Left renal cortex interstitium (tissue), 4 donors: ENCODE results near the gene NQO1. TPM values are rescaled to one million over a fixed set of nuclear protein-coding genes. Genes with fewer than 3 reads are reported as not detected.
"Not testable (repeated sequence)": the region's sequence is repeated elsewhere in the genome, so short reads cannot be mapped to it uniquely, and the experiment has no call there.

ENCODE experiments used
- DNase-seq, 4 donors: peaks; one replicate each; pipeline ENCODE4 v3.0.0-alpha.2; 2013; ENCODE audit warnings: low read depth in 4 of 4, low spot score in 2 of 4, missing footprints in 1 of 4
- polyA plus RNA-seq, 4 donors: library from polyadenylated mRNA; unstranded; fragments of 120-200 nt; gene quantifications; one replicate each; pipeline ENCODE4 v1.2.1, GENCODE V29; 2013; ENCODE audit not compliant: insufficient read length in 4 of 4

NQO1 gene
- polyA plus RNA-seq, 4 donors, result 22.1 to 31.5 (median 27.4) TPM

- DNase-seq, result no peak
Measured at GRCh38 chr16:69744363-69745231, 18.2 kb upstream of the NQO1 start.

DNA sequence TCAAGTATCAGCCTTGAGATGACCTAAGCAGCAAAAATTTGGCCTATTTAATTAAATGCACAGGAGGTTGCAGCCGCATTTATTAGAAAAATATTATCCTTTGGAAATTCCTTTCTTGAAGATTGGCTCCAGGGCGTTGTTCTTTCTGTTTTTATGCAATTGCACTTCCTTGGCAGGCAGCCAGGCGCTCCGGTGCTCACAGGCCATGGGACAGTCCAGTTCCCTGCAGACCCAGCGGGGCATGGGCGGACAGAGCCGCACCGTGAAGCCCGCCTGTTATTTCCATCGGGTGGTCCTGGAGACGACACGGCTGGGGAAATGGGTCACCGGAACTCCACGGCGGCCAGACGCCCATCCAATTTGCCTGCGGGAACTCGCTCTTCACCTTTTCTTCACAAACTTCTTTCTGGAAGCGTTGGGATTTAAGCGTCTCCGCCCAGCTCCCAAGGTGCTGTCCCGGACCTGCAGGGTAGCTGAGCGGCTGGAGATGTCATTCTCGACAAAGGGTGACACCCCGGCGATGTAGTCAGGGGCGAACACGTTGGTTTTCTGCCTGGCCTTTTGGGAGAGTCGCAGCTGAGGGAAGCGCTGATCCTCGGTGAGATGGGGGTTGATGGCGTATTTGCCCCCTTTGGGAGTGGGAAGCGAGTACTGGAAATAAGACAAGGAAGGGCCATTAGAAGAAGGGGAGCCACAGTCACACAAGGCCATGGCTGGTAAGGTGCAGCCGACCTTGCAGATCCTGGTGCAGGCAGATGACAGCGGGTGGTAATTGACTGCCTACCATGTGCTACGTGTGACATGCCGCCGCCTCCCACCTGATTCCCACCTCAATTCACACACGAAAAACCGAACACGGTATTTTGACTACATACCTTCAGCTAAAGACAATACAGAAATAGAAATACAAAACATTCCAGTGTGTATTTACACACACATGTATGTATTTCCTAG, 15.9 kb upstream of the NQO1 start:
- peak in 2 of 4 donors; percentile 23 to 56 for DNase-seq

- no peak for DNase-seq
Measured at GRCh38 chr16:69741519-69741918, 15.2 kb upstream of the NQO1 start.

GRCh38 chr16:69732101-69732500, 5.7 kb upstream of the NQO1 start:
- DNase-seq, result no peak

DNA sequence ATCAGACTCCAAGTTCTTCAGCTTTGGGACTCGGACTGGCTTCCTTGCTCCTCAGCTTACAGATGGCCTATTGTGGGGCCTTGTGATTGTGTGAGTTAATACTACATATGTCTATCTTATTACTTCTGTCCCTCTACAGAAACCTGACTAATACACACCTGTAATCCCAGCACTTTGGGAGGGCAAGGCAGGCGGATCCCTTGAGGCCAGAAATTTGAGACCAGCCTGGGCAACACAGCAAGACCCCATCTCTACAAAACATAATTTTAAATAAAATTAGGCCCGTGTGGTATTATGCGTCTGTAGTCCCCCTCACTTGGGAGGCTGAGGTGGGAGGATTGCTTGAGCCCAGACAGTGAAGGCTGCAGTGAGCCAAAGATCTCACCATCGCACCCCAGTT, 4.9 kb upstream of the NQO1 start:
- not testable (repeated sequence) for DNase-seq

- not testable (repeated sequence) for DNase-seq
Measured at GRCh38 chr16:69729030-69729429, 2.7 kb upstream of the NQO1 start.

GRCh38 chr16:69727916-69728270, 1.5 kb upstream of the NQO1 start:
- no peak for DNase-seq

DNA sequence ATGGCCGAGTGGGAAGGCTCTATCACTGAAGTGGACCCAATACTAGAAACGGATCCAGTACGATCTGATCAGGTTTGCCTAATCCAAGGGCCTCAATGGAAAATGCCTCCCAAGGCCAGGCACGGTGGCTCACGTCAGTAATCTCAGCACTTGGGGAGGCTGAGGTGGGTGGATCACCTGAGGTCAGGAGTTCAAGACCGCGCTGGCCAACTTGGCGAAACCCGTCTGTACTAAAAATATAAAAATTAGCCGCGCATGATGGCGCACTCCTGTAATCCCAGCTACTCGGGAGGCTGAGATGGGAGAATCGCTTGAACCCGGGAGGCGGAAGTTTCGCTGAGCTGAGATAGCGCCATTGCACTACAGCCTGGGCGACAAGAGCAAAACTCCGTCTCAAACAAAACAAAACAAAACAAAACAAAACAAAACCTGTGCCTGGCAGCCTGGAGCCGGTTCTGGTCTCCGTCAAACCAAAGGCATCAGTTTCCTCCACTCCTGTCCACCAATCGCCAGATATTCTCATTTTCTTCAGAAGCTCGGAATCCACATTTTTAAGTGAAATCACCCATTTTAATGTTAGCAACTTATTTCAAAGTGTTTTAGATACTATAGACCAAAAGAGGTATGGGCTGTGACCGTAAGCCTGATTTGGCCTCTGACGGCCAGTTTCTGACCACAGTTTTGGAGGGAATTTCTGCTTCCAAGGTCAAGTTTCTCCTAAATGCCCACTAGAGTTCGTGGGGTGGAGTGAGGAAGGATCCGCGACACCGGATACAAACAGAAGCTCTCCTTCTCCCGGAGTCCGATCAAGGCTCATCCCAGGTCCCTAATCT, 664 bp downstream of the NQO1 start:
- DNase-seq, result no peak

- no peak for DNase-seq
Measured at GRCh38 chr16:69724981-69725479, 1.3 kb downstream of the NQO1 start.

DNA sequence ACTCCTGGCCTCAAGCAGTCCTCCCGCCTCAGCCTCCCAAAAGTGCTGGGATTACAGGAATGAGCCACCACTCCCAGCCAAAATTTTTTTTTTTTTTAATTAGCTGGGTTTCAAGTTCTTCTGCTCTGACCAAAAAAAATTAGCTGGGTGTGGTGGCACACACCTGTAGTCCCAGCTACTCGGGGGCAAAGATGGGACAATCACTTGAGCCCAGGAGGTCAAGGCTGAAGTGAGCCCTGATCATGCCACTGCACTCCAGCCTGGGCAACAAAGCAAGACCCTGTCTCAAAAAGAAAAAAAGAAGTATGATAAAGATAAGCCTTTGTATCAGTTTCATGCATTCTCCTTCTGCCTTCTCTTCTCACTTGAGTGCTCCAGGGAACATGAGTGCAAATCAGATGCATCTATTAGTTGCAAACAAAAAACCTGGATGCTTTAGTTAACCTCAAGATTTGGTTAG, 1.9 kb downstream of the NQO1 start:
- no peak for DNase-seq

- no peak for DNase-seq
Measured at GRCh38 chr16:69721441-69721957, 4.9 kb downstream of the NQO1 start.

GRCh38 chr16:69720822-69721430, 5.4 kb downstream of the NQO1 start:
- no peak for DNase-seq

GRCh38 chr16:69718111-69718764, 8.1 kb downstream of the NQO1 start:
- no peak for DNase-seq

DNA sequence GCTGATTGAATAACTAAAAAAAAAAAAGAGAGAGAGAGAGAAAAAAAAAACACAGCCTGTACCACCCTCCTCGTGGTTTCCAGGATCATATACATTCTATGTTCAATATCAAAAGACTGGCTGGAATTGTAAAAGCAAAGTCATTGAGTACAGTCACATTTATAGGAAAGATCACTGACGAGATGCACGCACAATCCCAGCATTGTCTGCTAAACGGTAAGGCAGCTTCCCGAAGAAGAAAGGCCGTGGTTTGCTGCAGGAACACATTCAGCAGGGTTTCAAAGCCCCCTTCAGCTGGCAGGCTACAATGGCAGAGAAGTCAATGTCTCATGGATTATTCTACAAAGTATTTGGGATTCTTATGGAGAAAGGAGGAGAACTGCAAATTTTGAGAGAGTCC, 9.3 kb downstream of the NQO1 start:
- DNase-seq, result no peak

GRCh38 chr16:69712914-69713581, 13.3 kb downstream of the NQO1 start:
- DNase-seq, result no peak

- no peak for DNase-seq
Measured at GRCh38 chr16:69712277-69712676, 14.1 kb downstream of the NQO1 start.

- DNase-seq, result no peak
Measured at GRCh38 chr16:69711115-69711740, 15.1 kb downstream of the NQO1 start.

- peak; percentile 17 to 53 (median 36) for DNase-seq
Measured at GRCh38 chr16:69709456-69710084, 16.8 kb downstream of the NQO1 start.
